Left ventricle myocardium inferior (tissue), 1 donor: ENCODE data around the gene SLC5A4. TPM values are rescaled to one million over a fixed set of nuclear protein-coding genes. Genes with fewer than 3 reads are reported as not detected.

Experiments used
- DNase-seq: peaks from one replicate; pipeline ENCODE4 v3.0.0-alpha.2; 2020
- H3K27ac ChIP-seq: fragments of 200-600 bp; replicated peaks from 2 replicates; pipeline ENCODE4 v1.8.0; 2021
- H3K27me3 ChIP-seq: fragments of 200-600 bp; 2 replicates; pipeline ENCODE4 v1.8.0; 2021; ENCODE audit warnings: low read depth
- H3K36me3 ChIP-seq: fragments of 200-600 bp; 2 replicates; pipeline ENCODE4 v1.8.0; 2021
- H3K4me1 ChIP-seq: fragments of 200-600 bp; 2 replicates; pipeline ENCODE4 v1.8.0; 2021
- H3K4me3 ChIP-seq: fragments of 200-600 bp; 2 replicates; pipeline ENCODE4 v1.8.0; 2021; ENCODE audit warnings: mild to moderate bottlenecking, moderate library complexity
- H3K9me3 ChIP-seq: fragments of 200-600 bp; replicated peaks from 2 replicates; pipeline ENCODE4 v1.8.0; 2021
- intact Hi-C: fragments of 100-400 bp; cut with micrococcal nuclease; formaldehyde crosslinking; loops from one replicate; pipeline ENCODE4 v1.11.0; 2022
- total RNA-seq: library from RNA; stranded (reverse); fragmentation: NEBNext Ultra II Directional; extraction: Animal tissue kit (Norgen Biotek cat#: 25700); gene quantifications from one replicate; pipeline ENCODE4 v1.2.1, GENCODE V29; 2021
- TF ChIP-seq, protein P1 (sequence below): fragments of 200-600 bp; IDR thresholded peaks from 2 replicates; pipeline ENCODE4 v1.8.0; 2021; ENCODE audit warnings: antibody characterized with exemption, mild to moderate bottlenecking, borderline replicate concordance
- donor health status: DM: no; HTN: yes; CAD: no; lungs with severe emphysema.

The SLC5A4 gene
- total RNA-seq, 1 donor from 2014 or later: 0.27 TPM

GRCh38 chr22:32245042-32245441 is 10.1 kb downstream of the SLC5A4 start:
- Histone ChIP-seq H3K36me3 (no peaks in the 10 kb centered on the region), H3K27ac (no peak overlapping the region), H3K4me3 (no peak overlapping the region), H3K9me3 (no peaks in the 10 kb centered on the region), H3K27me3 (no peaks in the 10 kb centered on the region), H3K4me1 (no peaks in the 10 kb centered on the region)
- no peak for DNase-seq
- intact Hi-C loops: no loop called here
- TF ChIP-seq, protein P1, sequence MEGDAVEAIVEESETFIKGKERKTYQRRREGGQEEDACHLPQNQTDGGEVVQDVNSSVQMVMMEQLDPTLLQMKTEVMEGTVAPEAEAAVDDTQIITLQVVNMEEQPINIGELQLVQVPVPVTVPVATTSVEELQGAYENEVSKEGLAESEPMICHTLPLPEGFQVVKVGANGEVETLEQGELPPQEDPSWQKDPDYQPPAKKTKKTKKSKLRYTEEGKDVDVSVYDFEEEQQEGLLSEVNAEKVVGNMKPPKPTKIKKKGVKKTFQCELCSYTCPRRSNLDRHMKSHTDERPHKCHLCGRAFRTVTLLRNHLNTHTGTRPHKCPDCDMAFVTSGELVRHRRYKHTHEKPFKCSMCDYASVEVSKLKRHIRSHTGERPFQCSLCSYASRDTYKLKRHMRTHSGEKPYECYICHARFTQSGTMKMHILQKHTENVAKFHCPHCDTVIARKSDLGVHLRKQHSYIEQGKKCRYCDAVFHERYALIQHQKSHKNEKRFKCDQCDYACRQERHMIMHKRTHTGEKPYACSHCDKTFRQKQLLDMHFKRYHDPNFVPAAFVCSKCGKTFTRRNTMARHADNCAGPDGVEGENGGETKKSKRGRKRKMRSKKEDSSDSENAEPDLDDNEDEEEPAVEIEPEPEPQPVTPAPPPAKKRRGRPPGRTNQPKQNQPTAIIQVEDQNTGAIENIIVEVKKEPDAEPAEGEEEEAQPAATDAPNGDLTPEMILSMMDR: no peak

DNA sequence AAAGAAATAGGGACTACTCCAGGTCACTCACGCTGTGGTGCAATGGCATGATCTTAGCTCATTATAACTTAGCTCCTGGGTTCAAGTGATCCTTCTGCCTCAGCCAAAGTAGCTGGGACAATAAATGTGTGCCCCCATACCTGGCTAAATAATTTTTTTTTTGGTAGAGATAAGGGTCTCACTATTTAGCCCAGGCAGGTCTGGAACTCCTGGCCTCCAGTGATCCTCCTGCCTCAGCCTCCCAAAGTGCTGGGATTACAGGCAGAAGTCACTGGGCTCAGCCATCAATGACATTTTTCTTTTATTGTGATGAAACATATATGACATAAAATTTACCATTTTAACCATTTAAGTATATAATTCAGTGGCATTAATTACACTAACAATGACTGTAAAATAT is 10.6 kb downstream of the SLC5A4 start:
- no peak for DNase-seq
- H3K4me3 ChIP-seq: no peak overlapping the region
- TF ChIP-seq, protein P1: no peak
- no peak overlapping the region for H3K27ac ChIP-seq
- H3K9me3 ChIP-seq: no peaks in the 10 kb centered on the region
- intact Hi-C loops: no loop called here
- no peaks in the 10 kb centered on the region for H3K36me3 ChIP-seq
- no peaks in the 10 kb centered on the region for H3K4me1 ChIP-seq
- no peaks in the 10 kb centered on the region for H3K27me3 ChIP-seq

DNA sequence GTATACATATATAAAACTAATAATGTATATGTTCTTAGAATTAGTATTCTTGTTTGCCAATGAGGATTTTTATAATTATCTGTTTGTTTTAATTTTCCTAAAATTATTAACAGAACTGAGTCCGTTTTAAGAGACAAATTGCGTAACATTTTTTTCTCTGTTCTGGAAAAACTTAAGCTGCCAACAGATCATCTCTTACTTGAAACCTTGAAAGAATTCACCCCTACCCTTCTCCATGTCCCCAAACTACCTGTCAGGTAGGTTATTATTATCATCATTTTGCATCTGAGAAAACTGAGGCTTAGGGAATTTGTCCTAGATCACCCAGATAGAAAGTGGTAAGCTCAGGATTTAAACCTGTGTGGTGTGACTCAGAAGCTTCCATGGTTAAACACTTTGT is 14.7 kb downstream of the SLC5A4 start:
- peaks cover 14% of the 10 kb centered on the region for H3K27me3 ChIP-seq
- H3K4me3 ChIP-seq: no peak overlapping the region
- no peaks in the 10 kb centered on the region for H3K9me3 ChIP-seq
- DNase-seq: no peak
- intact Hi-C loops: no loop called here
- H3K36me3 ChIP-seq: no peaks in the 10 kb centered on the region
- H3K27ac ChIP-seq: no peak overlapping the region
- TF ChIP-seq, protein P1: no peak
- no peaks in the 10 kb centered on the region for H3K4me1 ChIP-seq

DNA sequence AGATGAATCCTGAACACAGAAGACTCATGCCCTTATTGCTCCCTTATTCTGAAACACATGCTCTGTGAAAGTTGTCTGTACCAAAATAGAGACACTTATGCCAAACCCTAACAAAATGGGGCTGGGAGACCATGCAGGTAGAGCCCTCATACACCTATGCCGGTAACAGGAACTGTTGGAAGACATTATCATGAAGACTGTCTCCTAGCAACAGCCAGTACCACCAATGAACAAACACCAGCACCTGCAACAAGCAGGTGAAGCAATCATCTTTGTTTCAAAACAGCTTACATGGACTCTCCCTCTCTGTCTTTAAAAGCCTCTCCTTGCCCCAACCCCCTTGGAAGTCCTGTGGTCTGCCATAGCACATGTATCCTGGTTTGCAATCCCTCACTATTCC is 17.2 kb downstream of the SLC5A4 start:
- intact Hi-C loops: no loop called here
- no peaks in the 10 kb centered on the region for H3K36me3 ChIP-seq
- H3K4me1 ChIP-seq: no peaks in the 10 kb centered on the region
- DNase-seq: no peak
- H3K4me3 ChIP-seq: no peak overlapping the region
- TF ChIP-seq, protein P1: no peak
- no peaks in the 10 kb centered on the region for H3K9me3 ChIP-seq
- H3K27me3 ChIP-seq: peaks cover 28% of the 10 kb centered on the region
- no peak overlapping the region for H3K27ac ChIP-seq

DNA sequence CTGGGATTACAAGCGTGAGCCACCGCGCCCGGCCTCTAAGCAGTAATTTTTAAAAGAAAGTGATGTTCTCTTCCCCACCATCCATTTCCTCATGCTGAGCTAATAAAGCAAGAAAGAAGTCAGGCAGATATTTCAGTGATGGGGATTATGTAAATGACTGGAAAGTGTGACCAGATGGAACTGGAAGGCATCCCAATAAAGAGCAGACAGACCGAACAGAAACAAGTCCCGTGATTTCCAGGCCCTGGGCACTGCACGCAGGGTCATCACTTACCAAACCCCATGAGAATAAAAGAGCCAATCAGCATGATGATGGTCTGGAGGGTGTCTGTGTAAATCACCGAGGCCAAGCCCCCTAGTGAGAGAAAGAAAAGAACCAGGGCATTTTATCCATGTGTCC is 18.2 kb downstream of the SLC5A4 start:
- Histone ChIP-seq H3K4me1 (no peaks in the 10 kb centered on the region), H3K27me3 (peaks cover 28% of the 10 kb centered on the region), H3K9me3 (no peaks in the 10 kb centered on the region), H3K4me3 (no peak overlapping the region), H3K27ac (no peak overlapping the region), H3K36me3 (no peaks in the 10 kb centered on the region)
- no peak for DNase-seq
- TF ChIP-seq, protein P1: no peak
- intact Hi-C loops: no loop called here

GRCh38 chr22:32233091-32233490 is 22.1 kb downstream of the SLC5A4 start:
- intact Hi-C loops: no loop called here
- H3K36me3 ChIP-seq: no peaks in the 10 kb centered on the region
- H3K4me1 ChIP-seq: no peaks in the 10 kb centered on the region
- DNase-seq: no peak
- no peaks in the 10 kb centered on the region for H3K9me3 ChIP-seq
- peaks cover 24% of the 10 kb centered on the region for H3K27me3 ChIP-seq
- TF ChIP-seq, protein P1: no peak
- H3K4me3 ChIP-seq: no peak overlapping the region
- H3K27ac ChIP-seq: no peak overlapping the region
